ENCODE measurements around the gene LYPD6B. TPM values are rescaled to one million over a fixed set of nuclear protein-coding genes. Genes with fewer than 3 reads are reported as not detected.

The LYPD6B gene
- total RNA-seq, 6 experiments from 2014 or later: 18.3 to 91.5 (median 23.2) TPM

DNA sequence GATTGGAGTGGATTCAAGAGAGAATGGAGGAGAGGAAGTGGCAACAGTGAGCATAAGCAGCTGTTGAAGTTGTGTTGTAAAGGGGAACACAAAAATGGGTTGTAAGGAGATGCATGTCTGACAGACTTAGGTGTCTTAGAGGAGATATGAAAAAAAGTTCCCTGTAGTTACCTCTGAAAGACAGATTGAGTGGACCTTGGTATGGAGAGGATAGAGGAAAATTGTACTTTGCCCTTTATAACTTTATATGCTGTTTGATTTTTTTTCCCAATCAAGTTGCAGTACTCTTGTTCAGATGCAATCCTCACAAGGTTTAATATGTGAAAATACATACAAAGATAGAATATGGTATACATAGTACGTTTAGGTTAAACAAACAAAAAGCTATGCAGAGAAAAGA, 73.6 kb downstream of the LYPD6B start:
- Mint-ChIP-seq H3K27ac (no peak overlapping the region), H3K4me1 (ENCODE audit: low read depth) (peaks cover 35% of the 10 kb centered on the region), H3K27me3 (ENCODE audit: insufficient read depth) (no peaks in the 10 kb centered on the region), H3K4me3 (no peak overlapping the region), H3K36me3 (ENCODE audit: low read depth) (peaks cover 27% of the 10 kb centered on the region), H3K9me3 (peaks cover 16% of the 10 kb centered on the region)
- DNase-seq: no peak
- TF ChIP-seq CTCF (IDR thresholded peaks at IDR 0.05): no peak

DNA sequence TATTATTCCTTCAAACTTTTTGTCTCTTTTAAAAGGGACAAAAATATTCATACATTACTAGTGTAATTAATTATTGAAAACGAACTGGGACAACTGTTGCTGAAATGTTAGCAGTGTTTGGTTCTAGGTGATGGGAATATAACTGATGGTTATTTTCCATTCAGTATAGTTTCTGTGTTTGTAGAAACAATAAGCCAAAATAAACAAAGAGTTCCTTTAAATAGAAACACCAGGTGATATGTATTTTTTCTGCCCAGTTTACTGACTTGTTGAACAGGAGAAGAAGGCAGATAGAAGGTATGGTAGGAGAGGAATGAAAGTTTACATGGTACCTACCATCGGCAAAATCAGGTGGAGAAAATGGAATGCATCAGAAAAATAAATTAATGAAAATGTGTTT, 74.2 kb downstream of the LYPD6B start:
- no peak overlapping the region for H3K4me3 Mint-ChIP-seq
- peaks cover 10% of the 10 kb centered on the region; the same call in 1 of the 2 replicates for H3K9me3 Mint-ChIP-seq
- peaks cover 21% of the 10 kb centered on the region for H3K36me3 Mint-ChIP-seq (ENCODE audit: low read depth)
- DNase-seq: no peak
- TF ChIP-seq CTCF (IDR thresholded peaks at IDR 0.05): no peak
- H3K27me3 Mint-ChIP-seq (ENCODE audit: insufficient read depth): no peaks in the 10 kb centered on the region
- H3K4me1 Mint-ChIP-seq (ENCODE audit: low read depth): peaks cover 35% of the 10 kb centered on the region
- H3K27ac Mint-ChIP-seq: no peak overlapping the region

DNA sequence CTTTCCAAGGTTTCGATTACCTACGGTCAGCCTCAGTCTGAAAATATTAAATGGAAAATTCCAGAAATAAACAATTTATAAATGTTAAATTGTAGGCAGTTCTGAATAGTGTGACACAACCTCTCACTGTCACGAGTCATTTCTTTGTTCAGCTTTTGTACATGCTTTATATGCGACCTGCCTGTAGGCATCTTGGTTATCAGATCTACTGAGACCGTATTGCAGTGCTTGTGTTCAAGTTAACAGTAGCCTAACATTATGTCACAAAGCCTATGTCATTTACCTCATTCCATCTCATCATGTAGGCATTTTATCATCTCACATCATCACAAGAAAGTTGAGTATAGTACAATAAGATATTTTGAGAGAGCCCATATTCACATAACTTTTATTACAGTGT, 77.3 kb downstream of the LYPD6B start:
- no peaks in the 10 kb centered on the region; the same call in 1 of the 2 replicates for H3K27me3 Mint-ChIP-seq (ENCODE audit: insufficient read depth)
- H3K4me3 Mint-ChIP-seq: no peak overlapping the region
- peaks cover 10% of the 10 kb centered on the region; the same call in 1 of the 2 replicates for H3K36me3 Mint-ChIP-seq (ENCODE audit: low read depth)
- no peak overlapping the region for H3K27ac Mint-ChIP-seq
- peaks cover 24% of the 10 kb centered on the region for H3K4me1 Mint-ChIP-seq (ENCODE audit: low read depth)
- no peak for DNase-seq
- H3K9me3 Mint-ChIP-seq: peaks cover 5% of the 10 kb centered on the region; the same call in 1 of the 2 replicates
- TF ChIP-seq CTCF (IDR thresholded peaks at IDR 0.05): no peak

GRCh38 chr2:149119368-149119767, 80.9 kb downstream of the LYPD6B start:
- Mint-ChIP-seq H3K27ac (no peak overlapping the region), H3K27me3 (ENCODE audit: insufficient read depth) (peaks cover 3% of the 10 kb centered on the region; the same call in 1 of the 2 replicates), H3K36me3 (ENCODE audit: low read depth) (peaks cover 22% of the 10 kb centered on the region), H3K9me3 (peaks cover 8% of the 10 kb centered on the region; the same call in 1 of the 2 replicates), H3K4me3 (no peak overlapping the region), H3K4me1 (ENCODE audit: low read depth) (peaks cover 32% of the 10 kb centered on the region)
- TF ChIP-seq CTCF (IDR thresholded peaks at IDR 0.05): no peak
- no peak for DNase-seq

GRCh38 chr2:149122516-149122915, 84.0 kb downstream of the LYPD6B start:
- no peak for TF ChIP-seq CTCF (IDR thresholded peaks at IDR 0.05)
- peaks cover 3% of the 10 kb centered on the region; the same call in 1 of the 2 replicates for H3K9me3 Mint-ChIP-seq
- no peak overlapping the region for H3K27ac Mint-ChIP-seq
- peaks cover 14% of the 10 kb centered on the region for H3K36me3 Mint-ChIP-seq (ENCODE audit: low read depth)
- H3K4me1 Mint-ChIP-seq (ENCODE audit: low read depth): peaks cover 22% of the 10 kb centered on the region
- H3K27me3 Mint-ChIP-seq (ENCODE audit: insufficient read depth): peaks cover 3% of the 10 kb centered on the region; the same call in 1 of the 2 replicates
- no peak for DNase-seq
- H3K4me3 Mint-ChIP-seq: no peak overlapping the region

All from HFFc6 (cell line).